Measurements from ENCODE around the gene RSPH6A.

Gene RSPH6A

DNA sequence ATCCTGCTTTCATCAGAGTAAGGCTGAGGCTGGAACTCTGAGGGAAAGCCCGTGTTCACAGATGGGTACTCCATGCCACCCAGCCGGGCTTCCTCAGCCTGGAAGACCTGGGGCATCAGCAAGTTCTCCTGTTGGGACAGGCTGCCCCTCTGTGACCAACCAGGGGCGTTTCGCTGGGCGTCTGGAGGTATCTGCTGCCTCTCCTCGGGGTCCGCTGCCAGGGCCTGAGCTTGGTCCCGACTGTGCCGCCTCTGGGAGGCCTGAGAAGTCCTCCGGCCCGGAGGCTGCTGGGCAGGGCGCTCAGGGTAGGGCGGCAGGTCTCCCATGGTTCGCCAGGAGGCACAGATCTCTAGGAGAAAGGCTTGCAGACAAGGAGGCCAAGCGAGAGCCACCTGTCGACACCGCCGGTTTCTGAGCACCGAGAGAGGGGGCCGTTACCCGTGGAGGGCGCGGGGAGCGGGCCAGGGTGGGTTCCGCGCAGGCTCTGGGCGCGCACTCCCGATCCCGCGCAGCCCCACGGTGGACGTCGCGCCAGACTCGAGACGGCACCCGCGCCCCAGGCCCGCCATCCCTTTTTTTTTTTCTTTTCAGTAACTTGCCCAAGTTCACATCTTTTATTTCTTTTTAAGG is at the start of gene RSPH6A:
Gene RSPH6A, minus strand, starts transcription at position 458 of the 630 bp plus-strand sequence. Its CDS starts 132 bp downstream, at position 326.
- TF ChIP-seq, protein P1, sequence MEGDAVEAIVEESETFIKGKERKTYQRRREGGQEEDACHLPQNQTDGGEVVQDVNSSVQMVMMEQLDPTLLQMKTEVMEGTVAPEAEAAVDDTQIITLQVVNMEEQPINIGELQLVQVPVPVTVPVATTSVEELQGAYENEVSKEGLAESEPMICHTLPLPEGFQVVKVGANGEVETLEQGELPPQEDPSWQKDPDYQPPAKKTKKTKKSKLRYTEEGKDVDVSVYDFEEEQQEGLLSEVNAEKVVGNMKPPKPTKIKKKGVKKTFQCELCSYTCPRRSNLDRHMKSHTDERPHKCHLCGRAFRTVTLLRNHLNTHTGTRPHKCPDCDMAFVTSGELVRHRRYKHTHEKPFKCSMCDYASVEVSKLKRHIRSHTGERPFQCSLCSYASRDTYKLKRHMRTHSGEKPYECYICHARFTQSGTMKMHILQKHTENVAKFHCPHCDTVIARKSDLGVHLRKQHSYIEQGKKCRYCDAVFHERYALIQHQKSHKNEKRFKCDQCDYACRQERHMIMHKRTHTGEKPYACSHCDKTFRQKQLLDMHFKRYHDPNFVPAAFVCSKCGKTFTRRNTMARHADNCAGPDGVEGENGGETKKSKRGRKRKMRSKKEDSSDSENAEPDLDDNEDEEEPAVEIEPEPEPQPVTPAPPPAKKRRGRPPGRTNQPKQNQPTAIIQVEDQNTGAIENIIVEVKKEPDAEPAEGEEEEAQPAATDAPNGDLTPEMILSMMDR (IDR thresholded peaks at IDR 0.05; ENCODE audit: low read depth, low read length, missing control alignments), result no peak
- in situ Hi-C loops (cut with HindIII; ENCODE audit: low sequenced_read_pairs), result no loop called here
- no peak for DNase-seq (ENCODE audit: low read depth)
- no peak within 1 kb of the TSS for H3K4me3 ChIP-seq (ENCODE audit: low read depth, low read length)

DNA sequence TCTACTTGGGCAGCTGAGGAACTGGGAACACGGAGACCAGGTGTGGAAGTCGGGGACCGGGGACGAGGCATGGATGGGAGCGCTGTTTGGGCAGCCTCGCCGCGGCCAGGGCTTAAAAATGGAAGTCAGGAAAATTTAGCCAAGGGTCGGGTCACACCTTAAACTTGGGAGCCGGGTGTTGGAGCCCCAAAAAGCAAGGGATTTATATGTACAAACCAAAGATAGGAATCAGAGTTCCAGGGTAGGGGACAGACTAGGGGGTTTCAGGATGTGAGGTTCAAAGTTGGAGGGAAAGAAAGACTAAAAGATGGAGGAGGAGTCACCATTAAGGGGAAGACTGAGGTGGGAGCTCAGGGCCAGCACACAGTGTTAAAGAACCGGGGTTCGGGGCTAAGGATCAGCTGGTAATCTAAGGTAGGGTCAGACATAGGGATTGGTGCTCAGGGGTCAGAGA is 49.5 kb upstream of the RSPH6A start:
- in situ Hi-C loops (cut with HindIII; ENCODE audit: low sequenced_read_pairs), result loop anchor here (5.0 kb wide), 1 partner anchor 63 kb away; no protein-coding TSS in a partner anchor
- DNase-seq (ENCODE audit: low read depth), result no peak
- TF ChIP-seq, protein P1 (IDR thresholded peaks at IDR 0.05; ENCODE audit: low read depth, low read length, missing control alignments), result no peak
- no peak overlapping the region for H3K4me3 ChIP-seq (ENCODE audit: low read depth, low read length)

DNA sequence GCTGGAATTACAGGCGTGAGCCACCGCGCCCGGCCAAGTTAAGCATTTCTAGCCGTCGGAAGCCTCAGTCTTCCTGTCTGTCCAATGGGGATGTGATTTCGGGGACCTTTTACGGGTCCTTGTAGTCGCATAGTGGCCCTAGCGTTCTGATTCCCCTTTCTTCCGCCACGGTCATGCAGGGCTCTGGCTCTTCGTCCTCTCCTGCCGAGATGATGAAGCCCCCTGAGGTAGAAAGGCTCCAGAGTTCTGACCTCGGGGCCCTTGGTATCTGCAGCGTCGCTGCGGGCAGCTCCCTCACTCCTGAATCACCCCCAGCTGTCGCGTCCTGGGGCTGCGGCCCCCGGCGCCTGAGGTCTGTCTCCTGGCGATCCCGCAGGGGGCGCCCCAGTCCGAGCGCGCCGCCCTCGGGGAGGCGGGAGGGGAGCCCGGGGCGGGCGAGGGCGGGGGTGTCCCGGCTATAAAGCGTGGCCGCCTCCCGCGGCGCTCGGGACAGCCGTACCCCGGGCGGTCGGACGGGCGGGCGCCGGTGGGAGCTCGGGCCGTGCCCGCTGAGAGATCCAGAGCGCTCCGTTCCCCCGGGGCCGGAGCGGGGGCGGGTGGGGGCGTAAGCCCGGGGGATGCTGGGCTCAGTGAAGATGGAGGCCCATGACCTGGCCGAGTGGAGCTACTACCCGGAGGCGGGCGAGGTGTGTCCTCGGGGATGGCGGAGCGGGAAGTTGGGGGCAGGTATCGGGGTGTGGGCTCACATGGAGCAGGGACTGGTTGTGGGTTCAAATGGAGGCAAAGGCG is 48.9 kb upstream of the RSPH6A start, which contains the start of gene FOXA3:
Gene FOXA3, plus strand, starts transcription at position 487 of the 789 bp plus-strand sequence. Its CDS starts 131 bp downstream, at position 618.
- in situ Hi-C loops (cut with HindIII; ENCODE audit: low sequenced_read_pairs), result no loop called here
- peak within 1 kb of the TSS; percentile 63 for H3K4me3 ChIP-seq (ENCODE audit: low read depth, low read length)
- TF ChIP-seq, protein P1 (IDR thresholded peaks at IDR 0.05; ENCODE audit: low read depth, low read length, missing control alignments), result peak; percentile 39
- no peak for DNase-seq (ENCODE audit: low read depth)

DNA sequence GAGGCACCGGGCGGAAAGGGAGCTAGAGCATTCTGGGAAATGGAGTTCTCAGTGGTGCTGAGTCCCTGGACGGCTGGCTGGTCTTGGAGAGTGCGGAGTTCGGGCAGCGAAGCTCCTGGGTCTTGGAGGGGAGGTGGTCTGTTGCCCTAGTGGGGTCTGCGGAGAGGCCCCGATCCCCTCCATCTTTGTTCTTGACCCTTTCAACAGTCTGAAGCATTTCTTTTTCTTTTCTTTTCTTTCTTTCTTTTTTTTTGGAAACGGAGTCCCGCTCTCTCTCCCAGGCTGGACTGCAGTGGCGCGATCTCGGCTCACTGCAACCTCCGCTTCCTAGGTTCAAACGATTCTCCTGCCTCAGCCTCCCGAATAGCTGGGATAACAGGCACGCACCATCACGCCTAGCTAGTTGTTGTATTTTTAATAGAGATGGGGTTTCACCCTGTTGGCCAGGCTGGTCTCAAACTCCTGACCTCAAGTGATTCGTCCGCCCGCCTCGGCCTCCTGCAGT is 48.3 kb upstream of the RSPH6A start:
- in situ Hi-C loops (cut with HindIII; ENCODE audit: low sequenced_read_pairs), result no loop called here
- DNase-seq (ENCODE audit: low read depth), result no peak
- TF ChIP-seq, protein P1 (IDR thresholded peaks at IDR 0.05; ENCODE audit: low read depth, low read length, missing control alignments), result no peak
- peak overlapping the region; percentile 63 for H3K4me3 ChIP-seq (ENCODE audit: low read depth, low read length)

DNA sequence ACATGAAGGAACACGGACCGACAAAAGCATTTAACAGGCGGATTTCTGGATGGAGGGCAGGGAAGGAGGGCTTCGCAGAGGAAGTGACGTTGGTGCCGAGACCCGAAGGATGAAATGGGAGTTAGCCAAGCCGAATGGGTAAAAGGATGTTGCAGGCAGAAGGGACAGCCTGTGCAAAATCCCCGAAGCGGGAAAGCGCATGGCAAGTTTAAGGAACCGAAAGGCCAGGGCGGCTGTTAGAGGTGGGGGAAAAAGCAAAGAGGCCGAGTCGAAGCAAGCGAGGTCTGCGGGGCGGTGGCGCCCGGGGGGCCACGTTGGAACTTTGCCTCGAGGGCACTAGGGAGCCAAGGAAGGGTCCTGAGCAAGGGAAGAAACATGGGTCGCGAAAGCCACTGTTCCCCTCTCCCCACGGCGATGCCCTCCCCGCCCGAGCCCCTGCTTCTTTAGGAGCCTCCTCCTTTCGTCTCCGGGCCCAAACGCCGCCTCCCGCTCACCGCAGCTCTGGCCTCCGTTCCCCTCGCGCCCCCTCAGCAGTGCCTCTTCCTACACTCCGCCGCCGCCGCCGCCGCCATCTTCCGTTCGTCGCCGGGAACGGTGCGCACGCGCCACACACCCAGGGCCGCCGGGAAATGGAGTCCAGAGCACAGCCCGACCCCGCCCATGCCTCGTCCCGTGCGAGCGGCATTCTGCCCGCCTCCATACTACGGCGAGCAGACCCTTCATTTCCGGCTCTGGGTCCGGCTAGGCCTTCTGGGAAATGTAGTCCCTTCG is 47.6 kb upstream of the RSPH6A start, which contains the start of gene SYMPK:
Gene SYMPK, minus strand, starts transcription at position 584 of the 771 bp plus-strand sequence. CDS start 8,652 bp downstream, outside the sequence.
- DNase-seq (ENCODE audit: low read depth), result peak; percentile 96
- in situ Hi-C loops (cut with HindIII; ENCODE audit: low sequenced_read_pairs), result no loop called here
- TF ChIP-seq, protein P1 (IDR thresholded peaks at IDR 0.05; ENCODE audit: low read depth, low read length, missing control alignments), result no peak
- H3K4me3 ChIP-seq (ENCODE audit: low read depth, low read length), result peak within 1 kb of the TSS; percentile 63

DNA sequence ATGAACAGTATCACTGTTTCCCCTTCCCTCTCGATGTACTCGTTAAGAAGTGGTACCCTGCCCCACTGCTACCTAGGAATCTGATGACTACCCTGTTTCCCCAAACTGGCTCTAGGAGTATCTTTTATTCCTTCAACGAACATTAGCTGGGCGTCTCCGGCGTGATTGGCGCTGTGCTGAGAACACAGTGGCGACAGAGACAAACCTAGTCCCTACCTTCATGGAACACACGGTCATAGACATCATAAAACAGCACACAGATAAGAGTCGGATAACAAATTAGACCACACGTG is 47.1 kb upstream of the RSPH6A start:
- peak overlapping the region; percentile 63 for H3K4me3 ChIP-seq (ENCODE audit: low read depth, low read length)
- TF ChIP-seq, protein P1 (IDR thresholded peaks at IDR 0.05; ENCODE audit: low read depth, low read length, missing control alignments), result no peak
- no peak for DNase-seq (ENCODE audit: low read depth)
- in situ Hi-C loops (cut with HindIII; ENCODE audit: low sequenced_read_pairs), result no loop called here
